Type B pancreatic cell (in vitro differentiated cells): ENCODE data around the gene RAB14. TPM values are rescaled to one million over a fixed set of nuclear protein-coding genes. Genes with fewer than 3 reads are reported as not detected.

Source experiments
- DNase-seq: peaks from one replicate; pipeline ENCODE4 v3.0.0; 2021; ENCODE audit warnings: mixed read lengths; ENCODE audit not compliant: unreplicated experiment; ENCODE audit errors: extremely low spot score
- H3K27ac Mint-ChIP-seq: 2 replicates; pipeline ENCODE4 v1.8.0; 2021; ENCODE audit warnings: mild to moderate bottlenecking, mixed read lengths
- H3K27me3 Mint-ChIP-seq: 2 replicates; pipeline ENCODE4 v1.8.0; 2021; ENCODE audit warnings: mixed read lengths
- H3K36me3 Mint-ChIP-seq: 2 replicates; pipeline ENCODE4 v1.8.0; 2021; ENCODE audit warnings: mixed read lengths
- H3K4me1 Mint-ChIP-seq: one replicate; pipeline ENCODE4 v1.8.0; 2021; ENCODE audit warnings: mixed read lengths; ENCODE audit not compliant: unreplicated experiment
- H3K4me3 Mint-ChIP-seq: 2 replicates; pipeline ENCODE4 v1.8.0; 2021; ENCODE audit warnings: mild to moderate bottlenecking, mixed read lengths
- H3K9me3 Mint-ChIP-seq: 2 replicates; pipeline ENCODE4 v1.8.0; 2021; ENCODE audit warnings: mixed read lengths
- total RNA-seq: library from RNA; stranded (reverse); gene quantifications from 2 replicates; pipeline ENCODE4 v1.2.1, GENCODE V29; 2021; ENCODE audit warnings: low replicate concordance
- TF ChIP-seq, protein P1 (sequence below): fragments of 200-600 bp; sonication (generic); conservative IDR thresholded peaks from 2 replicates; pipeline ENCODE4 v1.5.0; 2021; ENCODE audit warnings: antibody characterized with exemption, mild to moderate bottlenecking

RAB14 gene
- total RNA-seq, 1 donor from 2014 or later, result 59.4 TPM

DNA sequence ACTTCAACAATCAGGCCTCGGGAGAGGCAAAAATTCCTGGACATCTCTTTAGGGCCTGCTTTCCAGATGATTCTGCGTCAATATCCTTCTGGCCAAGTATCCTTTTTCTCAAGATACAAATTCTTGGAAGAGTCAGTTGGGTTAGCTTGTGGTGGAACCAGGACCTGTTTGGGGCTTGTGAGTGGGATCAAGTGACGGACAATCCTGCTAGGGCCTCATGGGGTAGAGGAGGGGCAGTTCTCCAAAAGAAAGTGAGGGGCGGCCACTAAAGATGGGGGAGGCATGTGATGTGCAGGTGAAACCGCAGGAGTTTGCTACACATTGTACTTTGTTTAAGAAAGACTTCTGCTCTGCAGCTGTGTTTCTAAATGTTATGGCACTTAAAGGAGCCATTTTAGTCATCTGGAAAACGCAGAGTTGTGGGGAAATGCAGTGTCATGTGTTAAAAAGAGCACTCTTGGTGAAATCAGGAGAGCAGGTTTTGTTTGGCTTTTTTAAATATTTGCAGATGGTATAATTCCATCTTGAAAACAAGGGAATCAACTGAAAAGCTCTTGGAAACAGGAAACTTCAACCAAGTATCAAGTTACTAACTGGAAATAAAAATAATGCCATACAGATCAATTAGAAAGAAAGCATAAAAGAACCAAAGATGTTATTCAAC is 38.9 kb upstream of the RAB14 start:
- Mint-ChIP-seq H3K27ac (no peak overlapping the region), H3K9me3 (peaks cover 7% of the 10 kb centered on the region)
- TF ChIP-seq, protein P1, sequence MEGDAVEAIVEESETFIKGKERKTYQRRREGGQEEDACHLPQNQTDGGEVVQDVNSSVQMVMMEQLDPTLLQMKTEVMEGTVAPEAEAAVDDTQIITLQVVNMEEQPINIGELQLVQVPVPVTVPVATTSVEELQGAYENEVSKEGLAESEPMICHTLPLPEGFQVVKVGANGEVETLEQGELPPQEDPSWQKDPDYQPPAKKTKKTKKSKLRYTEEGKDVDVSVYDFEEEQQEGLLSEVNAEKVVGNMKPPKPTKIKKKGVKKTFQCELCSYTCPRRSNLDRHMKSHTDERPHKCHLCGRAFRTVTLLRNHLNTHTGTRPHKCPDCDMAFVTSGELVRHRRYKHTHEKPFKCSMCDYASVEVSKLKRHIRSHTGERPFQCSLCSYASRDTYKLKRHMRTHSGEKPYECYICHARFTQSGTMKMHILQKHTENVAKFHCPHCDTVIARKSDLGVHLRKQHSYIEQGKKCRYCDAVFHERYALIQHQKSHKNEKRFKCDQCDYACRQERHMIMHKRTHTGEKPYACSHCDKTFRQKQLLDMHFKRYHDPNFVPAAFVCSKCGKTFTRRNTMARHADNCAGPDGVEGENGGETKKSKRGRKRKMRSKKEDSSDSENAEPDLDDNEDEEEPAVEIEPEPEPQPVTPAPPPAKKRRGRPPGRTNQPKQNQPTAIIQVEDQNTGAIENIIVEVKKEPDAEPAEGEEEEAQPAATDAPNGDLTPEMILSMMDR, result no peak

DNA sequence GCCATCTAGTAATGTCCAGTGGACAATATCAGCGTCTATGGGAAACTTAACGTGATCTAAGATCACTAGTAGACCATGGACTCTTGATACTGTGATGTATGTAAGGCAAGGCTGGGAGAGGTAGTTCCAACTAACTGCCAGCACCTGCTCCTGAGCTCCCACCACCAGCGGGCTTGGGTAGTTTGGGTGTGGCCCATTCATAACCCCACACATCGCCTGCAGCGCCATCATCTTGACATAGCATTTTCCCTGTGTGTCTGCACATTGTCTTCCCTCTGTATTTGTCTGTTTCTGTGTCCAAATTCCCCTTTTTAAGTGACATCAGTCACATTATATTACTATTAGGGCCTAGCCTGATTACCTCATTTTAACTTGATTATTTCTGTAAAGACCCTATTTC is 38.2 kb upstream of the RAB14 start:
- TF ChIP-seq, protein P1, result no peak
- Mint-ChIP-seq H3K27ac (no peak overlapping the region), H3K36me3 (no peaks in the 10 kb centered on the region), H3K4me1 (peaks cover 13% of the 10 kb centered on the region), H3K9me3 (peaks cover 7% of the 10 kb centered on the region), H3K4me3 (no peak overlapping the region), H3K27me3 (no peaks in the 10 kb centered on the region)
- DNase-seq, result no peak

More for the DNA sequence above, 38.9 kb upstream of the RAB14 start:
- H3K36me3 Mint-ChIP-seq, result no peaks in the 10 kb centered on the region
- peaks cover 13% of the 10 kb centered on the region for H3K4me1 Mint-ChIP-seq
- H3K4me3 Mint-ChIP-seq, result no peak overlapping the region
- DNase-seq, result no peak
- no peaks in the 10 kb centered on the region for H3K27me3 Mint-ChIP-seq

GRCh38 chr9:121239071-121239470 is 37.4 kb upstream of the RAB14 start:
- Mint-ChIP-seq H3K36me3 (no peaks in the 10 kb centered on the region), H3K4me1 (peaks cover 18% of the 10 kb centered on the region), H3K9me3 (peaks cover 3% of the 10 kb centered on the region), H3K4me3 (no peak overlapping the region), H3K27ac (no peak overlapping the region), H3K27me3 (no peaks in the 10 kb centered on the region)
- TF ChIP-seq, protein P1, result no peak
- DNase-seq, result no peak

GRCh38 chr9:121237916-121238315 is 36.2 kb upstream of the RAB14 start:
- H3K27ac Mint-ChIP-seq, result no peak overlapping the region
- no peaks in the 10 kb centered on the region for H3K27me3 Mint-ChIP-seq
- no peak for DNase-seq
- TF ChIP-seq, protein P1, result no peak
- no peak overlapping the region for H3K4me3 Mint-ChIP-seq
- no peaks in the 10 kb centered on the region for H3K9me3 Mint-ChIP-seq
- H3K4me1 Mint-ChIP-seq, result peaks cover 20% of the 10 kb centered on the region
- no peaks in the 10 kb centered on the region for H3K36me3 Mint-ChIP-seq

GRCh38 chr9:121235512-121235911 is 33.8 kb upstream of the RAB14 start:
- no peak overlapping the region for H3K27ac Mint-ChIP-seq
- H3K27me3 Mint-ChIP-seq, result no peaks in the 10 kb centered on the region
- no peak overlapping the region for H3K4me3 Mint-ChIP-seq
- H3K4me1 Mint-ChIP-seq, result peaks cover 11% of the 10 kb centered on the region
- TF ChIP-seq, protein P1, result no peak
- DNase-seq, result no peak
- H3K36me3 Mint-ChIP-seq, result no peaks in the 10 kb centered on the region
- H3K9me3 Mint-ChIP-seq, result no peaks in the 10 kb centered on the region

DNA sequence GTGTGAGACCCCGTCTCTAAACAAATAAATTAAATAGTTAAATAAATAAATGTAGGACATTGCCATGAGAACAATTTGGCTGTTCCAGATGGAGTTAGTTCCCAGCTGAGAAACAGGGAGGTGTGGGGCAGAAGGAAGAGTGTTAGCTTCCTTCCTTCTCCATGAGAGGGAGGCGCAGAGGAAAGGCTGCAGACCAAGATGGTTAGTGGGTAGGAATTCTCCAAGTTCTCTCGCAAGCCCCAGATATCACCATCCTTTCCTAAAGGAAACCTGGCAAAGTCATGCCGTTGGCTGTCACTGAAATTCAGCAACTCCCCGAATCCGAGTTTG is 33.1 kb upstream of the RAB14 start:
- no peaks in the 10 kb centered on the region for H3K36me3 Mint-ChIP-seq
- TF ChIP-seq, protein P1, result no peak
- no peak for DNase-seq

More for the DNA sequence above, 33.1 kb upstream of the RAB14 start:
- no peak overlapping the region for H3K27ac Mint-ChIP-seq
- no peak overlapping the region for H3K4me3 Mint-ChIP-seq
- no peaks in the 10 kb centered on the region for H3K9me3 Mint-ChIP-seq
- H3K27me3 Mint-ChIP-seq, result no peaks in the 10 kb centered on the region
- H3K4me1 Mint-ChIP-seq, result peaks cover 7% of the 10 kb centered on the region
